ENCODE measurements around the gene CHAF1A.

Gene CHAF1A

DNA sequence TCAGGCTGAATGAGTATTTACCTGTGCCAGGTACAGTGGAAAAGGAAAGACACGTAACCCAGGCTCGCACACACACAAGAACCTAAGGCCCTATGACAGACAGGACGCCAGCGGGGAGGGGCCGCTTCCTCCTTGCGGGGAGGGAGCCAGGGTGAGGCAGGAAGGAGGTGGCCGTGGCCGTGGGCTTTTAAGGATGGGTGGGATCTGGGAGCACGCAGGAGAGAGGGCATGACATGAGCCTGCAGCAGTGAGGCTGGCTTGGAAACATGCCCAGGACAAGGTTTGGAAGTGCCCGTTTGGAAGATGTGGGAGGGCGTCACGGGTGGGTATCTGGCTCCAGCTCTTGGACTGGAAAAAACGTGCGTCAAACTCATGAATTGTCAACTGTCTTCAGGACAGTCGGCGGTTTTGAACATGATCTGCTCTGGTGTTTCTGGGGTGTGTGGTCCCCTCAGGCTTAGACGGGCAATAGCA lies 22.1 kb upstream of the CHAF1A start:
- peak; percentile 33 for DNase-seq (ENCODE audit: low read depth)

DNA sequence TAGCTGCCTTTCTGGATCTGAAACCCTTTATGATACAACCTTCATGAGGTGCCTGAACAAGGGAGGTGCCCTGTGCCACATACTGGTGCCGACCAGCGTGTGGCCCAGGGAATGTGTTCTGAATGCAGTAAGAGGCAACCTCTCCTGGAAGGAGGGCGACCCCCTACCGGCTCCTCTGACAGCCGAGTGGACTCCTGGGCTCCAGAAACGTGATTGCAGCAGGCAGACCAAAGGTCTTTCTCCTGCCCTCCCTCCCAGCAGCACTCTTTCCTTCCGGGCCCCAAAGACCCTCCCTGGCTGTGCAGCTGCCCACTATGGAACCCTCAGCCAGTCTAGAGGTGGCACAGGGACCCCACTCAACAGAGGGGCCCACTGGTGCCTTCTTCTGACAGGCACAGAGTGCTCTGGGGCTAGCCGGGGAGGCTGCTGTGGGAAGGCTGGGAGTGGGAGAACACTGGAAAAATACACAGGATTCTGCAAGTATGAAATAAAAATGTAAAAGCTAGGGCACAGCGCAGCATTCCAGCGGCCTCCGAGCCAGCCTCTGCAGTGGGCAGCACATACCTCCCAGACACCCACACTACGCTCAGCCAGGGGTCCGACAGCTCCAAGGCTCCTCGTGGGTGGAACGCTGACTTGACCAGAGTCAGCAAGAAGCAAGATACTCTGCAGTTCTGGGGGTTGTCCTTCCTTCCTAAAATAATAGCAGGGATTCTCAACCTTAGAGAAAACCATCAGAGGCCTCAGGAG lies 17.0 kb upstream of the CHAF1A start:
- DNase-seq (ENCODE audit: low read depth), result no peak

- DNase-seq (ENCODE audit: low read depth), result no peak
Measured at GRCh38 chr19:4386041-4386782, 16.2 kb upstream of the CHAF1A start.

DNA sequence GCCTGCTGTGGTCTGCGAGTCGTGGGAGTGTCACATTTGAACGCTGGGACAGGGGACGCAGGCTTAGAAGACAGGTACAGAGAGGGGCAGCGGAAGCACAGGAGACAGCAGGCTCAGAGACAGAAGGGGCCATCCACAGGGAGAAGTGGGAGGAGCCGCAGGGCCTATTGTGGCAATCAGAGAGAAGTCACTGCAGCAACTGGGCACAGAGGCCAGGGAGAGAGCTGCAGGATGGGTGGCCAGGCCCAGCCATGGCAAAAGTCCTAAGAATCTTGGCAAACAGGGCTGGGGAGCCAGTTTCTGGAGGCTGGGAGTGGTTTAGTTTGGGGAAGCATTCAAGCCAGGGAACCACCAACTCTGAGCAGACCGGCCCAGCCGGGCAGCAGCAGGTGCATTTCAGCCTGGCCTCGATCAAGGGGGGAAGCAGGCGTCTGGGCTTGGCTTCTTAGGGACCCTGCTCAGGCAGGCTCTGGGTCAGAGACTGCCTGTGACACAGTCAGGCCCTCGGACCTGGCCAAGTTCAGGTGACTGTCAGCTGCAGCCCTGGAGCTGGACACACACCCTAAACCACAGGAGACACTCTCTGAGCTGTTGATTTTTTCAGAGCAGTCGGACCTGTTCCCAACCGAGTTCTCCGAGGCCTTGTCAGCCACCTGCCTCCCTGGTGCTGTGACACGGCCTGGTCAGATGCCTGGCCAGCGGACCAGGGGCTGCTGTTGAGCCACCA lies 13.9 kb upstream of the CHAF1A start:
- no peak for DNase-seq (ENCODE audit: low read depth)

GRCh38 chr19:4389064-4389375 lies 13.4 kb upstream of the CHAF1A start:
- no peak for DNase-seq (ENCODE audit: low read depth)

DNA sequence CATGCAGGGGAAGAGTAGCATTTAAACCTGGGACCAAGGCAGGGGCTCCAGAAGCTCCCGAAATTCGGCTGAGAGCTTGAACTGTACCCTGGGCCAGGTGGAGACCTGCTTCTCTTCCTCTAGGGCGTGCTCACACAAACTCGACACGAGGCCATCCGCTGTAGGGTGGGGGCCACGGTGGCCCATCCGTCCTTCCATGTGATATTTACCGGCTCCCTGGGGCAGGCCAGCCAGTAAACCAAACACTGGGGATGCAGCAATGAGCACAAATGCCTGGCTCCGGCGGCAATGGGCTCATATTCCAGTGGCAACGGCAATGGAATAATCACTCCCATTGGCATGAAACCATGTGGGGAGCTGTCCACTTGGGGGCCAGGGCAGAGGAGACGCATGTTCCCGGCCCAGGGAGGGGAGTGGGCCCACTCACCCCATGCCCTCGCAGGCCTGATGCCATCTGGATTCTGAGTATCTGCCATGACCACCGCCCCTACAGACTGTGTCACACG lies 12.9 kb upstream of the CHAF1A start:
- no peak for DNase-seq (ENCODE audit: low read depth)

- DNase-seq (ENCODE audit: low read depth), result no peak
Measured at GRCh38 chr19:4390017-4390566, 12.3 kb upstream of the CHAF1A start.

DNA sequence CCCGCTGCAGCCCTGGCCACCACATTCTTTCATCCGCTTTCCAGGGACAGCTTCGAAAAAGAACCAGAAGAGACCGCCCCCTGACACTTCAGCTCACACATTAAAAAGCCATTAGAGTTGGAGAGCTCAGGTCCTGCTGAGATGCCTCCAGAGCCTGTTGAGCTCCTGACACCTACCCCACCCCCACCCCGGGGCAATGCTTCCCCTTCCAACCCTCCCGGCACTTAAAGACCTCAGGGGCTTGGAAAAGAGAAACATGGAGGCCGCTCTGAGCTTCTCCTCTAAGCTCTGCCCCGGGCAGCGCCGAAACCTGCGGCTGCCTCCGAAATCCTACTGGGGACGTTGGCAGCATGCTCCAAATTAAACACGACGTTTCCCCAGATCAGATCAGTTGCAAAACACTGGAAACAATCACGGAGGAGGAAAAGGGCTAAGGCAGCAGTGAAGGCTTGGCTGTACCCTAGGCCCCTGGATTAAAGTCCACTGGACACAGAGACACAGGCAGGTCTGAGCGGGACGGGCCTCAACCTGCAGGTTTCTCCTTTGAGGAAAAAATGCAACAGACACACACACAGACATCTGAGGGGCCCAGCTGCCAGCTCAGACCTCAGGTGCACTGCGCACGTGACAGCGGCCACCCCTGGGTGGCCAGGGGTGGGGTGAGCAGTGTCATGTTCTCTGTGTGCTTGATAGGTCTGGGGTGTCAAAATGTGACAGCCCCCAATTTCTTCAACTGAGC lies 11.7 kb upstream of the CHAF1A start:
- DNase-seq (ENCODE audit: low read depth), result no peak

- no peak for DNase-seq (ENCODE audit: low read depth)
Measured at GRCh38 chr19:4391306-4391693, 11.1 kb upstream of the CHAF1A start.

DNA sequence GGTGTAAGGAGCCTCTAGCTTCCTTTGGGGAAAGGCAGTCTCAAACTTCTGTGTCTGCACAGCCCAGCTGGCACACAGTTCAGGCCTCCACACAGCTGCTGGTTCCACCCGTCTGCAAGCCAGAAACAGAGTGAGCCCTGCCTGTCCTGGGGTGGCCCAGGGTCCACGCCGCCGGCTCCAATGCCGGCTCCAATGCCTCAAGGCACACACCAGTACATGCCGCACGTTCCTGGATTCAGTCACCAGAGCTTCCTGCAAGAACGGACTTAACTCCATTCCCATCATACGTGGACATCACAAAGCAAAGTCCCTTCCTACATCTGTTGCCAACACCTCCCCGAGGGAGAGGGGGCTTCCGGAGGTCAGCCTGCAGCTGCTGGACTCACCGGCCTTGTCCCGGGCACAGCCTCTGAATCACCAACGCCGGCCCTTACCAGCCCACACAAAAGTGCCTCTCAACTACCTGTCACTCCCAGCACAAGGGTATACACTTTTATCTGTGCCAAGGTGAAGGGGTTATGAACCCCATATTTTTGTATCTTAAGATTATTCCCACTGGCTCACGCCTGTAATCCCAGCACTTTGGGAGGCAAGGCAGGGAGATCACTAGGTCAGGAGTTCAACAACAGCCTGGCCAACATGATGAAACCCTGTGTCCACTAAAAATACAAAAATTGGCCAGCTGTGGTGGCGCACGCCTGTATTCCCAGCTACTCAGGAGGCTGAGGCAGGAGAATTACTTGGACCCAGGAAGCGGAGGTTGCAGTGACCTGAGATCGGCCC lies 10.5 kb upstream of the CHAF1A start:
- no peak for DNase-seq (ENCODE audit: low read depth)

DNA sequence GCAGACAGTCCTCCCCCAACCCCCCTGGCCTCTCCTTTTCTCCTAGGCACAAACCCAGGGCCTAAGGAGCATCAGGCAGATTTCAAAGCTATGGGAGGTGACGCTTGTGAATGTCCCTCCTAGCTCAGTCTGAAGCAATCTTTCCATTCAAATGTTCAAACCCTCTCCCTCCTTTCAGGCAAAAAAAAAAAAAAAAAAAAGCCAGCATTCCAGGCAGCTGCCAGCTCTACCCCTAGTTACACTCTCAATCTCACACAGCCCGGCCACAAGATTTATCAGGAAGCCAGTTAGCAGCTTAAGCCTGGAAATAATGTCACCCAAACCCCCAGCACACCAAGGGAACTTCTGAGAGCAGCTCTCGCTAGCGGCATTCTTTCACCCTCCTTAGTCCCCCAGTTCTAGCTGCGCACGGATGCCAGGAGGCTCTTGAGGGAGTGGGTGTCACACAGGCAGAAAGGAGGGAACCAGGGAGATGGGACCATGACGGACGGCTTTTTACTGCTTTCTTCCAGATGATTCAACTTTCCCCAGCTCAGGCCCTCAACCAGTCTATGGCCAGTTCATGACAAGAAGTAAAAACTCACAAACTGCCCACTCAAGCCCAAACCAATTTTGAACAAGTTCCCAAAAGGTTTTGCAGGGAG lies 8.4 kb upstream of the CHAF1A start:
- no peak for DNase-seq (ENCODE audit: low read depth)

- DNase-seq (ENCODE audit: low read depth), result no peak
Measured at GRCh38 chr19:4396949-4397783, 5.3 kb upstream of the CHAF1A start.

GRCh38 chr19:4399812-4400134 lies 2.7 kb upstream of the CHAF1A start:
- no peak for DNase-seq (ENCODE audit: low read depth)

- DNase-seq (ENCODE audit: low read depth), result peak; percentile 90
Measured at GRCh38 chr19:4400135-4400936, 2.1 kb upstream of the CHAF1A start, which contains the start of gene SH3GL1. TSS of gene SH3GL1 (minus strand) at chr19:4400547. CDS start at chr19:4400368, 179 bp downstream.

DNA sequence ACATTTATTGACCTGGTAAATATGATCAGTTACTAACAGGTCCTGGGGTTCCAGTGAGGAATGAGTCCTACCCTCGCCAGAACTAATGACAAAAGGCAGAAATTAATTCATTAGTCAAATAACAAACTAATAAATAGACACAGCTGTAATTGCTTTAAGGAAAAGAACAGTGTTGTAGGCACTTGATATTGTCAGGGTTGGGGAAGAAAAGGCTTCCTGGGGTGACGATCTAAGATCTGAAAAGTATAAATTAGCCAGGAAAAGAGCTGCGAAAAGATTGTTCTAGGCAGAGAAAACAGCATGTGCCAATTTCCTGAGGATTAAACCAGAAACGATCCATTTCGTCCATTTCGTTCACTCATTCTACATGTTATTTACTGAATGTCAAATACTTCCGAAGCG lies 670 bp upstream of the CHAF1A start:
- DNase-seq (ENCODE audit: low read depth), result no peak

GRCh38 chr19:4403005-4403761 lies 743 bp downstream of the CHAF1A start:
- DNase-seq (ENCODE audit: low read depth), result no peak

GRCh38 chr19:4405977-4406376 lies 3.5 kb downstream of the CHAF1A start:
- no peak for DNase-seq (ENCODE audit: low read depth)

DNA sequence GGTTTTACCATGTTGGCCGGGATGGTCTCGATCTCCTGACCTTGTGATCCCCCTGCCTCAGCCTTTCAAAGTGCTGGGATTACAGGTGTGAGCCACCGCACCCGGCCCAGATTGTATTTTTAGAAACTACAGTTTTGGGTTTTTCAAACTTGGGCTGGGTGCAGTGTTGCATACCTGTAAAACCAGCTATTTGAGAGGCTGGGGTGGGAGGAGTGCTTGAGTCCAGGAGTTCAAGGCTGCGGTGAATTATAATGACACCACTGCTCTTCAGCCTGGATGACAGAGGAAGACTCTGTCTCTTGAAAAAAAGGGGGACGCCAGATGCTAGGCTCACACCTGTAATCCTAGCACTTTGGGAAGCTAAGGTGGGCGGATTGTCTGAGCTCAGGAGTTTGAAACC lies 4.2 kb downstream of the CHAF1A start:
- DNase-seq (ENCODE audit: low read depth), result no peak

Measured in activated gamma-delta T cell treated with anti-CD3 and anti-CD28 coated beads, Interleukin-2, amount 50 U/mL, for 16 hours (primary cell).